ENCODE measurements around the gene TICAM1.

Gene TICAM1

GRCh38 chr19:4776436-4777211, 54.9 kb downstream of the TICAM1 start:
- Histone ChIP-seq H3K4me3 (ENCODE audit: low read length) (no peak overlapping the region), H3K27ac (ENCODE audit: low read length) (no peak overlapping the region), H3K27me3 (ENCODE audit: insufficient read depth, low read length) (peaks cover 24% of the 10 kb centered on the region; the same call in 1 of the 2 replicates), H3K36me3 (ENCODE audit: insufficient read depth, low read depth, low read length) (no peaks in the 10 kb centered on the region), H3K9ac (ENCODE audit: low read depth, low read length) (no peak overlapping the region), H3K4me1 (ENCODE audit: insufficient read depth, low read length) (no peaks in the 10 kb centered on the region), H3K9me3 (ENCODE audit: insufficient read depth, low read depth, low read length) (no peaks in the 10 kb centered on the region)

- Histone ChIP-seq H3K4me1 (ENCODE audit: insufficient read depth, low read length) (no peaks in the 10 kb centered on the region), H3K27me3 (ENCODE audit: insufficient read depth, low read length) (peaks cover 24% of the 10 kb centered on the region; the same call in 1 of the 2 replicates), H3K36me3 (ENCODE audit: insufficient read depth, low read depth, low read length) (no peaks in the 10 kb centered on the region), H3K9me3 (ENCODE audit: insufficient read depth, low read depth, low read length) (no peaks in the 10 kb centered on the region), H3K9ac (ENCODE audit: low read depth, low read length) (no peak overlapping the region), H3K27ac (ENCODE audit: low read length) (no peak overlapping the region), H3K4me3 (ENCODE audit: low read length) (no peak overlapping the region)
These were observed 55.8 kb downstream of the TICAM1 start for GRCh38 chr19:4775627-4776152.

GRCh38 chr19:4774136-4774535, 57.4 kb downstream of the TICAM1 start:
- no peaks in the 10 kb centered on the region for H3K4me1 ChIP-seq (ENCODE audit: insufficient read depth, low read length)
- no peaks in the 10 kb centered on the region for H3K36me3 ChIP-seq (ENCODE audit: insufficient read depth, low read depth, low read length)
- H3K9ac ChIP-seq (ENCODE audit: low read depth, low read length) = no peak overlapping the region

GRCh38 chr19:4773047-4773640, 58.4 kb downstream of the TICAM1 start:
- Histone ChIP-seq H3K4me3 (ENCODE audit: low read length) (no peak overlapping the region), H3K4me1 (ENCODE audit: insufficient read depth, low read length) (no peaks in the 10 kb centered on the region), H3K27ac (ENCODE audit: low read length) (no peak overlapping the region), H3K9me3 (ENCODE audit: insufficient read depth, low read depth, low read length) (no peaks in the 10 kb centered on the region), H3K9ac (ENCODE audit: low read depth, low read length) (no peak overlapping the region), H3K36me3 (ENCODE audit: insufficient read depth, low read depth, low read length) (no peaks in the 10 kb centered on the region), H3K27me3 (ENCODE audit: insufficient read depth, low read length) (peaks cover 28% of the 10 kb centered on the region; the same call in 1 of the 2 replicates)

More at GRCh38 chr19:4774136-4774535, 57.4 kb downstream of the TICAM1 start:
- peaks cover 28% of the 10 kb centered on the region; the same call in 1 of the 2 replicates for H3K27me3 ChIP-seq (ENCODE audit: insufficient read depth, low read length)
- H3K27ac ChIP-seq (ENCODE audit: low read length) = no peak overlapping the region
- H3K9me3 ChIP-seq (ENCODE audit: insufficient read depth, low read depth, low read length) = no peaks in the 10 kb centered on the region
- H3K4me3 ChIP-seq (ENCODE audit: low read length) = no peak overlapping the region

- Histone ChIP-seq H3K27me3 (ENCODE audit: insufficient read depth, low read length) (peaks cover 30% of the 10 kb centered on the region; the same call in 1 of the 2 replicates), H3K27ac (ENCODE audit: low read length) (no peak overlapping the region), H3K9ac (ENCODE audit: low read depth, low read length) (no peak overlapping the region), H3K4me3 (ENCODE audit: low read length) (no peak overlapping the region), H3K4me1 (ENCODE audit: insufficient read depth, low read length) (no peaks in the 10 kb centered on the region), H3K36me3 (ENCODE audit: insufficient read depth, low read depth, low read length) (no peaks in the 10 kb centered on the region), H3K9me3 (ENCODE audit: insufficient read depth, low read depth, low read length) (no peaks in the 10 kb centered on the region)
These were observed 58.9 kb downstream of the TICAM1 start for GRCh38 chr19:4772566-4772965.

- Histone ChIP-seq H3K36me3 (ENCODE audit: insufficient read depth, low read depth, low read length) (no peaks in the 10 kb centered on the region), H3K27me3 (ENCODE audit: insufficient read depth, low read length) (peaks cover 27% of the 10 kb centered on the region; the same call in 1 of the 2 replicates), H3K9ac (ENCODE audit: low read depth, low read length) (no peak overlapping the region), H3K4me3 (ENCODE audit: low read length) (no peak overlapping the region), H3K27ac (ENCODE audit: low read length) (no peak overlapping the region), H3K4me1 (ENCODE audit: insufficient read depth, low read length) (no peaks in the 10 kb centered on the region), H3K9me3 (ENCODE audit: insufficient read depth, low read depth, low read length) (no peaks in the 10 kb centered on the region)
These were observed 62.4 kb downstream of the TICAM1 start for GRCh38 chr19:4768934-4769777.

Measured in iPS-20b (cell line).